Measurements from ENCODE around the gene KIAA1755.

Gene KIAA1755

GRCh38 chr20:38192323-38192885 lies 68.1 kb downstream of the KIAA1755 start:
- H3K9ac ChIP-seq (ENCODE audit: low read depth, low read length, poor library complexity, severe bottlenecking) = no peak overlapping the region
- H3K4me2 ChIP-seq (ENCODE audit: low read depth, low read length, poor library complexity, severe bottlenecking) = no peak overlapping the region
- no peak overlapping the region for H2AFZ ChIP-seq (ENCODE audit: low read length)
- no peaks in the 10 kb centered on the region for H4K20me1 ChIP-seq (ENCODE audit: insufficient read depth, low read length, poor library complexity, severe bottlenecking)
- TF ChIP-seq EZH2phosphoT487 (IDR thresholded peaks at IDR 0.05; ENCODE audit: borderline replicate concordance) (no peak), CTCF (conservative IDR thresholded peaks at IDR 0.05; ENCODE audit: low read length) (no peak)
- H3K27me3 ChIP-seq (ENCODE audit: insufficient read depth, low read length, poor library complexity, severe bottlenecking) = no peaks in the 10 kb centered on the region
- no peaks in the 10 kb centered on the region for H3F3A ChIP-seq (ENCODE audit: low read depth)
- H3K36me3 ChIP-seq (ENCODE audit: insufficient read depth, low read length) = no peaks in the 10 kb centered on the region
- no peak overlapping the region for H3K4me3 ChIP-seq (ENCODE audit: low read length, poor library complexity, severe bottlenecking)
- no peaks in the 10 kb centered on the region for H3K4me1 ChIP-seq (ENCODE audit: insufficient read depth, low read length, poor library complexity, severe bottlenecking)
- no peaks in the 10 kb centered on the region for H3K9me3 ChIP-seq (ENCODE audit: insufficient read depth, low read depth, low read length)
- H3K79me2 ChIP-seq (ENCODE audit: insufficient read depth, low read length) = no peaks in the 10 kb centered on the region
- no peaks in the 10 kb centered on the region for H3K9me2 ChIP-seq (replicated peaks; ENCODE audit: low read depth, low read length)

- H3K9ac ChIP-seq (ENCODE audit: low read depth, low read length, poor library complexity, severe bottlenecking) = no peak overlapping the region
- H3K9me2 ChIP-seq (replicated peaks; ENCODE audit: low read depth, low read length) = no peaks in the 10 kb centered on the region
- H2AFZ ChIP-seq (ENCODE audit: low read length) = no peak overlapping the region
- no peaks in the 10 kb centered on the region for H3K4me1 ChIP-seq (ENCODE audit: insufficient read depth, low read length, poor library complexity, severe bottlenecking)
- TF ChIP-seq CTCF (conservative IDR thresholded peaks at IDR 0.05; ENCODE audit: low read length) (no peak), EZH2phosphoT487 (IDR thresholded peaks at IDR 0.05; ENCODE audit: borderline replicate concordance) (no peak)
- H3K4me3 ChIP-seq (ENCODE audit: low read length, poor library complexity, severe bottlenecking) = no peak overlapping the region
- H3K36me3 ChIP-seq (ENCODE audit: insufficient read depth, low read length) = no peaks in the 10 kb centered on the region
- H3K27me3 ChIP-seq (ENCODE audit: insufficient read depth, low read length, poor library complexity, severe bottlenecking) = no peaks in the 10 kb centered on the region
- no peaks in the 10 kb centered on the region for H3F3A ChIP-seq (ENCODE audit: low read depth)
- H3K79me2 ChIP-seq (ENCODE audit: insufficient read depth, low read length) = no peaks in the 10 kb centered on the region
- H4K20me1 ChIP-seq (ENCODE audit: insufficient read depth, low read length, poor library complexity, severe bottlenecking) = no peaks in the 10 kb centered on the region
- H3K9me3 ChIP-seq (ENCODE audit: insufficient read depth, low read depth, low read length) = no peaks in the 10 kb centered on the region
- H3K4me2 ChIP-seq (ENCODE audit: low read depth, low read length, poor library complexity, severe bottlenecking) = no peak overlapping the region
Measured at GRCh38 chr20:38191654-38192053, 68.9 kb downstream of the KIAA1755 start.

GRCh38 chr20:38190936-38191371 lies 69.6 kb downstream of the KIAA1755 start:
- TF ChIP-seq CTCF (conservative IDR thresholded peaks at IDR 0.05; ENCODE audit: low read length) = no peak
- TF ChIP-seq EZH2phosphoT487 (IDR thresholded peaks at IDR 0.05; ENCODE audit: borderline replicate concordance) = no peak
- no peak overlapping the region for H2AFZ ChIP-seq (ENCODE audit: low read length)
- H3K4me2 ChIP-seq (ENCODE audit: low read depth, low read length, poor library complexity, severe bottlenecking) = no peak overlapping the region
- no peaks in the 10 kb centered on the region for H3K4me1 ChIP-seq (ENCODE audit: insufficient read depth, low read length, poor library complexity, severe bottlenecking)
- H3K9me3 ChIP-seq (ENCODE audit: insufficient read depth, low read depth, low read length) = no peaks in the 10 kb centered on the region
- no peaks in the 10 kb centered on the region for H3K36me3 ChIP-seq (ENCODE audit: insufficient read depth, low read length)
- no peaks in the 10 kb centered on the region for H3F3A ChIP-seq (ENCODE audit: low read depth)
- no peak overlapping the region for H3K9ac ChIP-seq (ENCODE audit: low read depth, low read length, poor library complexity, severe bottlenecking)
- no peaks in the 10 kb centered on the region for H3K79me2 ChIP-seq (ENCODE audit: insufficient read depth, low read length)
- H3K9me2 ChIP-seq (replicated peaks; ENCODE audit: low read depth, low read length) = no peaks in the 10 kb centered on the region
- H4K20me1 ChIP-seq (ENCODE audit: insufficient read depth, low read length, poor library complexity, severe bottlenecking) = no peaks in the 10 kb centered on the region
- no peak overlapping the region for H3K4me3 ChIP-seq (ENCODE audit: low read length, poor library complexity, severe bottlenecking)
- H3K27me3 ChIP-seq (ENCODE audit: insufficient read depth, low read length, poor library complexity, severe bottlenecking) = no peaks in the 10 kb centered on the region
